Kidney tubule cell (primary cell): ENCODE data around the gene FARP1.

Source experiments
- DNase-seq: peaks from one replicate; pipeline ENCODE4 v3.0.0-alpha.2; 2018; ENCODE audit warnings: low spot score

FARP1 gene

DNA sequence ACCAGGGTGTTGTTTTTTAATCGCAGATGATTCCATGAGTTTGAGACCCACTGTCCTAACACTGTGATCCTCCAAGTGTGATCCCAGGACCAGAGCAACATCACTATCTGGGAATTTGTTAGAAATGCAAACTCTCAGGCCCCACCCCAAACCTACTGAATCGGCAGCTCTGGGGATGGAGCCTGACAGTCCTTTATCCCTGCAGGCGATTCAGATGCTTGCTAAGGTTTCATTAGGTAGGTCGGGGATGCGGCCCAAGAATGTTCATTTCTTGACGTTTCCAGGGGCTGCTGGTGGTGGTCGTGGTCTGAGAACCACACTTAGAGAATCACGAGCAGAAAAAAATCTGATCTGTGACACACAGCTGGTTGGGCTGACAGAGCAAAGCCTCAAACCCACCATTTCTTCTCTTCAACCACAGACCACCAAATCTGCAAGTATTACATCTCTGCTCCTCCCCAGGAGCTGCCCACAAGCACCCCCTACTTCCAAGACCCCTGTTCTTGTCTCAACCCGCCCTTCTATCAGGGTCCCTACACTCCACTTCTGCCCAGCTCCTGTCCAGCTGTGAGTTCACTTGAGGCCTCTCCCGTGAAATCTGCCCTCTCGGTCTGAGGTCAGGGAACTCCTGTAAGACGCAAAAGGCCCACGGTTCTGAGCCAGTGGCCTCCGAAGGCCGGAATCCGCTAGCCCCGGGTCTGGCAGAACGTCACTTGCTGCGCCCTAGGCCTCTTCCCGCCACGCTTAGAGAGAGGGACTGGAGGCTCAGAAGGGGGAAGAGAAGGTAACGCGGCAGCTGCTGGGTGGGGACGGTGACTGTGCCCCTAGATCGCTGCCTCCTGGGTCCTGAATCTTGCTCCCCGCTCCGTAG, 1.1 kb upstream of the FARP1 start:
- DNase-seq = peak; percentile 43

GRCh38 chr13:98143157-98143553, 261 bp downstream of the FARP1 start:
- DNase-seq = no peak

DNA sequence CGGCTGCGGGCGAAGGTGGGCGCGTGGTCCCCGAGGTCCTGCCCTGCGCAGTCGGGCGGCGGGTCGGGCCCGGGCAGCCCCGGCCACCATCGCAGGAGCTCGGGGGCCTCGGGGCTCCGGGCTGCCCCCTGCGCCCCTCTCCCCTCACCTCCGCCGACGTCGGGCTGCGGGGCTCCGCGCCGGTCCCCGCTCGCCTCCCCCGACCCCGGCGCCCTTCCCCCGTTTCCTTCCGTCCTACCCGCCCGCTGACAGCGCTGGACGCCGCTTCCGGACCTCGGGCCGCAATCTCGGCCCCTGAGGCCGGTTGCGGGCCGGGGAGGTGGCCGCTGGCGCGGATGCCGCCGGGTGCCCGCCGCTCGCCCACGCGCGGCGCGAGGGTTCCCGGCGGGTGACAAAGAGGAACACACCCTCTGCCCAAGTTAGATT, 720 bp downstream of the FARP1 start:
- peak; percentile 38 for DNase-seq

- peak; percentile 22 for DNase-seq
Measured at GRCh38 chr13:98144027-98144741, 1.3 kb downstream of the FARP1 start.

DNA sequence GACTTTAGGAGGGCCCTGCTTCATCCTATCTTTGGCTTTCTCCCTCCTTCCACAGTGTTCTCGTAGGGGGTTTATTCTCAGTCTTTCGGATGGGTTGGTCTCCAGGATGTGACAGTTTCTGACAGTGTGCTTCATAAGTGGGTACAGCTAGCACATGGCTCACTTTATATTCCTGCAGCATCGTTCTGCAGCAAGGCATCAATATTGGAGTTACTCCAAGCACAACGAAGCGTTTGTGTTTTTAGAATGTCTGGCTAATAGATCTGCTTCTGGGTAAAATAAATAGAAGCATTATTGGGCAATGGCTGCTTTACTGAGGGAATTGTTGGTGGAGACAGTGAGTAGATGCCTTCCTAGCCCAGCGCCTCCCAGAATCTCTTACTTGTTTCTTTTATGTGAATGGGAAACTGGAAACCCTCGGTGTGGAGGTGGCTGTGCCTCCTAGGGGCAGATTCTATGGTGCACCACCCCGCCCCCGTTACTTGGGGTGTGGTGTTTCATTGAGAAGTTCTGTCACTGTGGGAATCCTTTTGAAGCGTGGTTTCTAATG, 2.0 kb downstream of the FARP1 start:
- peak; percentile 71 for DNase-seq

DNA sequence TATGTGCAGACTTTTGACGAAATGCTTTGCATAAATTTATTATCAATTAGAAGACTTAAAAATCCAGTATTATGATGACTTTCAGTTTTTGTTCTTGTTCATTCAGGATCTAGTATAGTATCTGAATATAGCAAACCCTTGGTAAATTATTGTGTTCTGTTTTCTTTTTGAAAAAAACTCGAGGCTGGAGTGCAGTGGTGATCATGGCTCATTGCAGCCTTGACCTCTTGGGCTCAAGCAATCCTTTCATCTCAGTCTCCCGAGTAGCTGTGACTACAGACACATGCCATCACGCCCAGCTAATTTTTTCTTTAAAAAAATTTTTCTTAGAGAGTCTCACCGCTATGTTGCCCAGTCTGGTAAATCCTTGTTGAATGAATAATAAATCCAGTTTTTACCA, 4.6 kb downstream of the FARP1 start:
- peak; percentile 66 for DNase-seq

GRCh38 chr13:98150832-98151479, 8.1 kb downstream of the FARP1 start:
- no peak for DNase-seq

- peak; percentile 68 for DNase-seq
Measured at GRCh38 chr13:98155475-98156109, 12.7 kb downstream of the FARP1 start.

- no peak for DNase-seq
Measured at GRCh38 chr13:98156259-98156658, 13.4 kb downstream of the FARP1 start.

DNA sequence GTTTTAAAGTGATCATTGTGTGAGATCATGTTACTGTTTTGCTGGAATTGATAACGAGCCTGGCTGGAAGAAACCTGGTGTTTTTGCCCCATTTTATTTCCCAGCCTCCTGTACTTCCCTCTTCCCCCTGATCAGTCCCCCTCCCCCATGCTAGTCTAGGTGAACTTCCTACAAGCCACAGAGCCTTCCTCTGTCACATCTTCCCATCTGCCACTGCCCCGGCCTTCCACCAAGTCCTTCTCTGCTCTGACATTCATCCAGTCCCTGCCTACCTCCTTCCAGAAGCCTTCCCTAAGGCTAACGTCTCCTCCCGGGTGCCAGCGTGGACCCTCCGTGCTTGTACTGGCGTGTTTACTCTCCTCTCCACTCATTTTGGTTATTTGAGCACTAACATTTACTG, 14.3 kb downstream of the FARP1 start:
- DNase-seq = no peak

GRCh38 chr13:98157609-98158008, 14.7 kb downstream of the FARP1 start:
- DNase-seq = no peak

DNA sequence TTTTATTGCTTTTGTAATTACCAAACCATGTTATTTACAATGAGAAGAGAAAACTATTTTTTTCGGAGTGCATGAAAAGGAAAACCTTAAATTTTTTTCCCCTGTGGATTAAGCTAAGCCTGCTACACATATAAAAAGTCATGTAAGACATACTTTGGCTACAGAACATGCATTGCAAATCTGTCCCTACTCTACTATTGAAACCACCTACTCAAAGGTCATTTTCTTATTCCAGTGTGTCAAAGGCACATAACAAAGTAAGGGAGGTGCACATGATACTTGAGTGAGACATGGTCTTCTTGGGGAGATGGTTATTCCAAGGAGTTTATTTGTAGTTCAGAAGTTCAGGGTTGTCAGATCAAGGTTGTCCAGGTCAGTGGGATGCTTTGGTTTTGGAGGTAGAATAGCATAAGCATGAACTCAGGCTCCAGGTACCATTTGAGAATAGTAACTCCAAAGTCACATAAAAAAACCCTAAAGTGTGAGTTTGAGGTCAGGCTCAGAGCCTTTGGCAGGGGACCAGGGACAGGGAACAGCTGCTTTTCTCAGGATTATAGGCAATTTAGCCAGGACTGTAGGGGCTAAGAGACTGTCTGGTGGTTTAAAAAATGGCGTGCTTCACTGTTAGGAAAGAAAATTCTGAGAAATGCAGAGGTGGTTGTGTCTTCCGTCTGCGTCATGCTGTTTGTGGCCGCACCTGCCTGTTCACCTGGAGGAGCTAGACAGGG, 15.4 kb downstream of the FARP1 start:
- no peak for DNase-seq

DNA sequence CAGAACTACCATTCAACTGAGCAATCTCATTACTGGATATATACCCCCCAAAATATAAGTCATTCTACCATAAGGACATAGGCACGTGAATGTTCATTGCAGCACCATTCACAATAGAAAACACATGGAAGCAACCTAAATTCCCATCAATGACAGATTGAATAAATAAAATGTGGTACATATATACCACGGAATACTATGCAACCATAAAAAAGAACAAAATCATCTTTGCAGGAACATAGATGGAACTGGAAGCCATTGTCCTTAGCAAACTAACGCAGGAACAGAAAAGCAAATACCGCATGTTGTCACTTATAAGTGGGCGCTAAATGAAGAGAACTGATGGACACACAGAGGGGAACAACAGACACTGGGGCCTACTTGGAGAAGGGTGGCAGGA, 20.0 kb downstream of the FARP1 start:
- no peak for DNase-seq

GRCh38 chr13:98169331-98169730, 26.4 kb downstream of the FARP1 start:
- DNase-seq = no peak

- peak; percentile 88 for DNase-seq
Measured at GRCh38 chr13:98171900-98172589, 29.2 kb downstream of the FARP1 start.

- DNase-seq = no peak
Measured at GRCh38 chr13:98172590-98173422, 29.9 kb downstream of the FARP1 start.

DNA sequence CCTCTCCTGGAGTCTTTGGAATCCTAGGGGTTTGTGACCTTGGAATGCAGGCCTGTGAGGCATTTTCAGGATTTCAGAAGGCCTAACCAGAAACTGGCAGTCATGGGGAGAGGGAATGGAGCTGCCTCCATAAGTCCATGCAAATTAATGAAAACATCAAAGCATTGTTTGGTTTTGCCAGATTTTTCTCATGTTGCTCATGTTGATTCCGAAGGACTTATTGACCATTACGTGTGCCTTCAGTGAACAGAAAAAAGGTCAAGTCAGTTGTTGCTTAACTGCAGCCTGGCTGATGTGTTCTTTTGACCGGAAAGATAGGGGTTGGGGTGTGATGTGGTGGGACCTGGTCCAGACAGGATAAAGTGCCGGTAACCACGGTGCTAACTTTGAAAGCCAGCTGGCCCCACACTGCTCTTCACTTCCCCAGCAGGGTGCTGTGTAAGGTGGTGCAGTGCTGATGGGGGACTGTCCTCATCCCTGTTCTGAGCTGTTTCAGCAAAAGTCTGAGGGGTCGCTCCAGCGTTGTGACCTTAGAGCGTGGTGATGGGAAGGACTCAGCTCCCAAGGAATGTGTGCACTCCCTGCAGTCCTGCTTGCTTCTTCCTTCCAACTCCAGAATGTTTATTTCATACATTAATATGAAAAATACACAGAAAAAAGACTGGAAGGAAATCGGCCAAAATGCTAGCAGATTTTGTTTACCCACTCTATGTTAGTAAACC, 30.7 kb downstream of the FARP1 start:
- peak; percentile 98 for DNase-seq

GRCh38 chr13:98174307-98174706, 31.4 kb downstream of the FARP1 start:
- no peak for DNase-seq

DNA sequence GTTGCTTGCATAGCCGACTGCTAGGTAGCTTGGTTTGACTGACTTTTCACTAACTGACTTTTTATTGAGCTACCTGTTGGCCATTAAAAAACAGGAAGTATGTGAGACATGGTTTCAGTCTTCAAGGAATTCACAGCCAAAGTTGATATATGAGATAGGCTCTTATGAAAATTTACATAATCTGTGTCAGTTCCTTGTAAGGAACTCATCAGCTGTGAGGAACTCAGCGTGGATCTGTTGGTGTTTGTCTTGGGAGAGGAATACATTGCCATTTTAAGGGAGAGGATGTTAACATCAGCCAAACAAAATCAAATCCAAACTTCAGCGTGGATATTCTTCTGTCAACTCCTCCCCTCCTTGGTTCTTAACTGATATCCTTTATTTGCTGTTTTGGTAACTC, 32.1 kb downstream of the FARP1 start:
- DNase-seq = peak; percentile 82
